ENCODE data around the gene ANKRA2.

Gene ANKRA2

DNA sequence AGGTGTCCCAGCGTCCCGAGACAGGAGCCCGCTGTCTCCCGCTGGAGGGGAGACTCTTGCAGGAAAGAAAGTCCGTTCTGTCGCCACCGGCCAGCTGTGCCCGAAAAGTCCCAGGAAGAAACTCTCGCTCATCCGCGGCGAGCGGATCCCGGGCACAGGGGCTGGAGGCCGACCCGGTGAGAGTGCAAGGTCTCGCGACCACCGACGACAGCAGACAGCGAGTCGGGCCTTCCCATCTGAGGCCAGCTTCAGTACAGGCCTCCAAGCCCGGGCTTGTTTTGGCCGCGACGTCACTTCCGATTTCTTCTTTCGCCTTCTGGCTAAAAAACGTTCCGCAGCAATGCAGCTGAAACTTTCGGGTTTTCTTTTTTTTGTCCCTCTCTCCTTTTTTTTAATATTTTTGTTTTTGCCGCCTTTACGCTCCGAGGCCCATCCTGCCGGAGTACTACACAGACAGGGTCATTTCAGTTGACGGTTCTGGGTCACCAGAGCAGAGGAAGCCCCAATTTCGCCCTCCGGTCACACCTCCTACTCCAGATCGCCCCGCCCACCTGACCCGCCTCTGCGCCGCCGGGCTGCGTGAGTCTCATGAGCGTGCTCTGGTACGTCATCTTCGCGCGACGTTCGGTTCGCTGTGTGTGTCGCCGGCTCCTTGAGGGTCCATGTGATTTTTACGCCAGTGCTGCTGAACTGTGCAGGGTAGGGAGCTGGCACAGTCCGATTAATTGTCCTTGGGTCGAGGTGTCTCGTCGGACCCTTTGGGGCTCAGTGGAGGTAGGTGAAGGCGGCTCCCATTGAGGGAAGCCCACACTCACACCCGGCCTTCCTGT, at the start of gene ANKRA2, which contains the start of gene UTP15:
Gene ANKRA2, minus strand, starts transcription at position 501 of the 830 bp plus-strand sequence. CDS start 2,758 bp downstream, outside the sequence.
Gene UTP15, plus strand, starts transcription at position 605 of the 830 bp plus-strand sequence. CDS start 1,602 bp downstream, outside the sequence.
- H3K36me3 ChIP-seq (ENCODE audit: insufficient read depth, low read length) = peaks cover 18% of the 10 kb centered on the region
- TF ChIP-seq EZH2 (IDR thresholded peaks at IDR 0.05) (no peak), POLR2AphosphoS5 (IDR thresholded peaks at IDR 0.05; ENCODE audit: borderline replicate concordance, low read depth, low read length) (peak; percentile 90), FOXP2 (optimal IDR thresholded peaks at IDR 0.05; ENCODE audit: control extremely low read depth, extremely low read length, insufficient read depth) (no peak)
- H3K9me3 ChIP-seq (ENCODE audit: low read depth, low read length) = no peaks in the 10 kb centered on the region
- H3K4me3 ChIP-seq = peak within 1 kb of the TSS; percentile 91
- peak; percentile 88 for DNase-seq (ENCODE audit: low read depth, low spot score)
- H3K9ac ChIP-seq (ENCODE audit: insufficient read length) = peak within 1 kb of the TSS; percentile 91
- peak within 1 kb of the TSS; percentile 49; the same call in 1 of the 2 replicates for H3K27ac ChIP-seq

- no peak overlapping the region for H3K9ac ChIP-seq (ENCODE audit: insufficient read length)
- no peak for DNase-seq (ENCODE audit: low read depth, low spot score)
- H3K9me3 ChIP-seq (ENCODE audit: low read depth, low read length) = no peaks in the 10 kb centered on the region
- no peak overlapping the region for H3K27ac ChIP-seq
- no peak for TF ChIP-seq FOXP2 (optimal IDR thresholded peaks at IDR 0.05; ENCODE audit: control extremely low read depth, extremely low read length, insufficient read depth)
- TF ChIP-seq POLR2AphosphoS5 (IDR thresholded peaks at IDR 0.05; ENCODE audit: borderline replicate concordance, low read depth, low read length) = no peak
- no peak for TF ChIP-seq EZH2 (IDR thresholded peaks at IDR 0.05)
- H3K36me3 ChIP-seq (ENCODE audit: insufficient read depth, low read length) = no peaks in the 10 kb centered on the region
- H3K4me3 ChIP-seq = no peak overlapping the region
Measured at GRCh38 chr5:73615085-73615484, 49.6 kb upstream of the ANKRA2 start.

- Histone ChIP-seq H3K9me3 (ENCODE audit: low read depth, low read length) (no peaks in the 10 kb centered on the region), H3K27ac (no peak overlapping the region), H3K36me3 (ENCODE audit: insufficient read depth, low read length) (no peaks in the 10 kb centered on the region), H3K9ac (ENCODE audit: insufficient read length) (no peak overlapping the region), H3K4me3 (no peak overlapping the region)
- no peak for TF ChIP-seq EZH2 (IDR thresholded peaks at IDR 0.05)
- no peak for TF ChIP-seq POLR2AphosphoS5 (IDR thresholded peaks at IDR 0.05; ENCODE audit: borderline replicate concordance, low read depth, low read length)
- no peak for TF ChIP-seq FOXP2 (optimal IDR thresholded peaks at IDR 0.05; ENCODE audit: control extremely low read depth, extremely low read length, insufficient read depth)
- DNase-seq (ENCODE audit: low read depth, low spot score) = no peak
Measured at GRCh38 chr5:73612799-73613198, 47.4 kb upstream of the ANKRA2 start.

DNA sequence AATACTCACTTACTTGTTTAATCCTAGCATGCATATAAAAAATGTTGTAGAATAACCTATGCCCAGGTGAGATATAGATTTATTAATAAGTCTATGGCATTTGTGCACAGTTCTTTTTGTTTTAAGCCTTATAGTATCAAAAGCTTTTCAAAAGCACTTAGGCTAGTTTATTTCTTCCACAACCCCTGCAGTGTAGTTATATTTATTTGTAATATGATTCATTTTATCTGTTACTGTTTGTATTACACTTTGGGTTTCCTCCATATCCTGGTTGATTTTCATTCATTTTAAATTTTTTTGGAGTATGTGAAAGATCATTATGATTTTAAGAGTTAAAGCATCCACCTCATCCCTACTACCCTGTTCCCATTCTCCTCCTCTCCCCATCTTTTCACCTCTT, 41.8 kb upstream of the ANKRA2 start:
- Histone ChIP-seq H3K27ac (no peak overlapping the region), H3K4me3 (no peak overlapping the region), H3K9ac (ENCODE audit: insufficient read length) (no peak overlapping the region), H3K9me3 (ENCODE audit: low read depth, low read length) (no peaks in the 10 kb centered on the region), H3K36me3 (ENCODE audit: insufficient read depth, low read length) (no peaks in the 10 kb centered on the region)
- DNase-seq (ENCODE audit: low read depth, low spot score) = no peak
- no peak for TF ChIP-seq EZH2 (IDR thresholded peaks at IDR 0.05)
- TF ChIP-seq FOXP2 (optimal IDR thresholded peaks at IDR 0.05; ENCODE audit: control extremely low read depth, extremely low read length, insufficient read depth) = no peak
- TF ChIP-seq POLR2AphosphoS5 (IDR thresholded peaks at IDR 0.05; ENCODE audit: borderline replicate concordance, low read depth, low read length) = no peak

- Histone ChIP-seq H3K9me3 (ENCODE audit: low read depth, low read length) (no peaks in the 10 kb centered on the region), H3K9ac (ENCODE audit: insufficient read length) (no peak overlapping the region), H3K27ac (no peak overlapping the region), H3K4me3 (no peak overlapping the region), H3K36me3 (ENCODE audit: insufficient read depth, low read length) (no peaks in the 10 kb centered on the region)
- DNase-seq (ENCODE audit: low read depth, low spot score) = no peak
- TF ChIP-seq EZH2 (IDR thresholded peaks at IDR 0.05) (no peak), FOXP2 (optimal IDR thresholded peaks at IDR 0.05; ENCODE audit: control extremely low read depth, extremely low read length, insufficient read depth) (no peak), POLR2AphosphoS5 (IDR thresholded peaks at IDR 0.05; ENCODE audit: borderline replicate concordance, low read depth, low read length) (no peak)
Measured at GRCh38 chr5:73606206-73606753, 40.8 kb upstream of the ANKRA2 start.

- no peak for TF ChIP-seq FOXP2 (optimal IDR thresholded peaks at IDR 0.05; ENCODE audit: control extremely low read depth, extremely low read length, insufficient read depth)
- no peak for TF ChIP-seq EZH2 (IDR thresholded peaks at IDR 0.05)
- H3K27ac ChIP-seq = no peak overlapping the region
- H3K36me3 ChIP-seq (ENCODE audit: insufficient read depth, low read length) = no peaks in the 10 kb centered on the region
- no peak for DNase-seq (ENCODE audit: low read depth, low spot score)
- no peak overlapping the region for H3K9ac ChIP-seq (ENCODE audit: insufficient read length)
- no peak overlapping the region for H3K4me3 ChIP-seq
- H3K9me3 ChIP-seq (ENCODE audit: low read depth, low read length) = no peaks in the 10 kb centered on the region
Measured at GRCh38 chr5:73605223-73606087, 40.0 kb upstream of the ANKRA2 start.

DNA sequence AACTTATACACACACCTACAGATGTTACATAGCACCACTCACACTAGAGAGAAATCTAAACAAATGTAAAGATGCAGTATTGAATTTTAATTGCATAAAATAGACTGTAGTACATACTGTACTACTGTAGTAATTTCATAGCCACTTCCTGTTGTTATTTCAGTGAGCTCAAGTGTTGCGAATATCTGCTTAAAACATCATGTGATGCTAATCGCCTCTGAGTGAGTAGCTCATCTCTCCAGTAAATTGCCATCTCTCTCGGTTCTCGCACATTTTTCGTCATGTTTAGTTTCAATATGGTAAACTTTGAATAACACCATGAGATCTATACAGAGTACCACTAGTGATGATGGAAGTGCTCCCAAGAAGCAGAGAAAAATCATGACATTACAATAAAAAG, 38.6 kb upstream of the ANKRA2 start:
- Histone ChIP-seq H3K27ac (no peak overlapping the region), H3K9me3 (ENCODE audit: low read depth, low read length) (no peaks in the 10 kb centered on the region), H3K4me3 (no peak overlapping the region), H3K36me3 (ENCODE audit: insufficient read depth, low read length) (no peaks in the 10 kb centered on the region), H3K9ac (ENCODE audit: insufficient read length) (no peak overlapping the region)
- no peak for DNase-seq (ENCODE audit: low read depth, low spot score)
- TF ChIP-seq EZH2 (IDR thresholded peaks at IDR 0.05) (no peak), POLR2AphosphoS5 (IDR thresholded peaks at IDR 0.05; ENCODE audit: borderline replicate concordance, low read depth, low read length) (no peak), FOXP2 (optimal IDR thresholded peaks at IDR 0.05; ENCODE audit: control extremely low read depth, extremely low read length, insufficient read depth) (no peak)

DNA sequence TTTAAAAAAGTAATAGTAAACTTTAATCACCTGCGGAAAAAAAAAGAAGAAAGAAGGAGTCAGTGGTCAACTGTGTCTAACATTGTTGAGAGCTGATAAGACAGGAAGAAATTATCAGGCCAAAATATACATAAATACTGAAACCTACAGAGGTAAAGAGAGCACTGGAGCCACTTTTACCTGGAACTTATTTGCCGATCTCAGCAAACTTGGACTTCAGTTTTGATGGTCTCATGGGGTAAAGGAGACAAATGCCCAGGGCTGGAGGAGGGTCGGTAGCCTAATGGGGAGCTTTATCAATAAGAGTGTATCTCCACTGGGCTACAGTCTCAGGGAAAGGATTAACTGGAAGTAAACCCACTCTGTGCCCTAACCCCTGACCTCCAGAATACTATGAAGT, 33.9 kb upstream of the ANKRA2 start:
- TF ChIP-seq FOXP2 (optimal IDR thresholded peaks at IDR 0.05; ENCODE audit: control extremely low read depth, extremely low read length, insufficient read depth) = no peak
- no peak for DNase-seq (ENCODE audit: low read depth, low spot score)
- Histone ChIP-seq H3K36me3 (ENCODE audit: insufficient read depth, low read length) (no peaks in the 10 kb centered on the region), H3K4me3 (no peak overlapping the region), H3K27ac (no peak overlapping the region), H3K9me3 (ENCODE audit: low read depth, low read length) (no peaks in the 10 kb centered on the region), H3K9ac (ENCODE audit: insufficient read length) (no peak overlapping the region)
